ENCODE results near the gene TPST1.
"Not testable (repeated sequence)": the region's sequence is repeated elsewhere in the genome, so short reads cannot be mapped to it uniquely, and the experiment has no call there.

Gene TPST1

GRCh38 chr7:66204822-66205740 is at the start of gene TPST1:
Gene TPST1 (plus strand): TSS chr7:66205334. CDS start chr7:66240426, 35,092 bp downstream.
- Histone ChIP-seq H3K4me3 (peak within 1 kb of the TSS; percentile 93), H3K36me3 (ENCODE audit: insufficient read depth, low read length) (no peaks in the 10 kb centered on the region), H3K27ac (no peak within 1 kb of the TSS), H3K9ac (ENCODE audit: insufficient read length) (peak within 1 kb of the TSS; percentile 60), H3K9me3 (ENCODE audit: low read depth, low read length) (no peaks in the 10 kb centered on the region)
- TF ChIP-seq EZH2 (IDR thresholded peaks at IDR 0.05): no peak
- peak; percentile 79 for TF ChIP-seq POLR2AphosphoS5 (IDR thresholded peaks at IDR 0.05; ENCODE audit: borderline replicate concordance, low read depth, low read length)
- DNase-seq (ENCODE audit: low read depth, low spot score): no peak

DNA sequence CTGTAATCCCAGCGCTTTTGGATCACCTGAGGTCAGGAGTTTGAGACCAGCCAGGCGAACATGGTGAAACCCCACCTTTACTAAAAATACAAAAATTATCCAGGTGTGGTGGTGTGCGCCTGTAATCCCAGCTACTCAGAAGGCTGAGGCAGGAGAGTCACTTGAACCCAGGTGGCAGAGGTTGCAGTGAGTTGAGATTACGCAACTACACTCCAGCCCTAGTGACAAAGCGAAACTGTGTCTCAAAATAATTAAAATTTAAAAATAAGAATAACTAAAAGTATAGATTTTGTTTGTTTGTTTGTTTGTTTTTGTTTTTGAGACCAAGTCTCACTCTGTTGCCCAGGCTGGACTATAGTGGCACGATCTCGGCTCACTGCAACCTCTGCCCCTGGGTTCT is 49.1 kb upstream of the TPST1 start:
- H3K27ac ChIP-seq; DNase-seq (ENCODE audit: low read depth, low spot score); H3K9ac ChIP-seq (ENCODE audit: insufficient read length); H3K9me3 ChIP-seq (ENCODE audit: low read depth, low read length); H3K4me3 ChIP-seq: not testable (repeated sequence)
- H3K36me3 ChIP-seq (ENCODE audit: insufficient read depth, low read length): peaks cover 55% of the 10 kb centered on the region

DNA sequence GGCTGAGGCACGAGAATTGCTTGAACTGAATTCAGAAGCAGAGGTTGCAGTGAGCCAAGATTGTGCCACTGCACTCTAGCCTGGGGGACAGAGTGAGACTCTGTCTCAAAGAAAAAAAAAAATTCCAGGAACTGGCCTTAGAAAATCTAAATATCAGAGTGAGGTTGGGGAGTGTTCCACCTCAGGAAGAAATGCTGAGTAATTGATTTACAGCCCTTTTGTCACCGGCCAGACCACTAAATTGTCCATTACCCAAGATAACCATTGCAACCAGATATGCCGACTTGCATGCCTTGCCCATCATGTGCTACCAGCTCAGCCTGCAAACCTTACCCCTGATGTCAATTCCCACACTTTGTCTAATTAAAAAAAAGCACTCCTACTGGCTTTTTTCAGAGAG is 48.1 kb upstream of the TPST1 start:
- Histone ChIP-seq H3K9me3 (ENCODE audit: low read depth, low read length) (no peaks in the 10 kb centered on the region), H3K9ac (ENCODE audit: insufficient read length) (no peak overlapping the region), H3K36me3 (ENCODE audit: insufficient read depth, low read length) (peaks cover 51% of the 10 kb centered on the region), H3K4me3 (no peak overlapping the region), H3K27ac (no peak overlapping the region)
- TF ChIP-seq POLR2AphosphoS5 (IDR thresholded peaks at IDR 0.05; ENCODE audit: borderline replicate concordance, low read depth, low read length) (no peak), EZH2 (IDR thresholded peaks at IDR 0.05) (no peak), FOXP2 (optimal IDR thresholded peaks at IDR 0.05; ENCODE audit: control extremely low read depth, extremely low read length, insufficient read depth) (no peak)
- no peak for DNase-seq (ENCODE audit: low read depth, low spot score)

DNA sequence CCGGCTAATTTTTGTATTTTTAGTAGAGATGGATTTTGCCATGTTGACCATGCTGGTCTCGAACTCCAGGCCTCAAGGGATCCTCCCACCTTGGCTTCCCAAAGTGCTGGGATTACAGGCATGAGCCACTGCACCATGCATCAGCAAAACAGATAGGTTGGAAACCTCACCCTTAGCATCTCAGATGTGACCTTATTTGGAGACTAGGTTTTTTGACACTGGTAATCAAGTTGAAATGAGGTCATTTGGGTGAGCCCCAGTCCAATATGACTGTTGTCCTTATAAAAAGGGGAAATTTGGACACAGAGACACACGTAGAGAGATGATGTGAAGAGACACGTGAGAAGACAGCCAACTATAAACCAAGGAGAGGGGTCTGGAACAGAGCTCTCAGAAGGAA is 42.5 kb upstream of the TPST1 start:
- DNase-seq (ENCODE audit: low read depth, low spot score): no peak
- Histone ChIP-seq H3K9ac (ENCODE audit: insufficient read length) (no peak overlapping the region), H3K9me3 (ENCODE audit: low read depth, low read length) (no peaks in the 10 kb centered on the region), H3K27ac (no peak overlapping the region), H3K36me3 (ENCODE audit: insufficient read depth, low read length) (peaks cover 9% of the 10 kb centered on the region; the same call in 1 of the 2 replicates), H3K4me3 (no peak overlapping the region)
- TF ChIP-seq FOXP2 (optimal IDR thresholded peaks at IDR 0.05; ENCODE audit: control extremely low read depth, extremely low read length, insufficient read depth): no peak
- no peak for TF ChIP-seq POLR2AphosphoS5 (IDR thresholded peaks at IDR 0.05; ENCODE audit: borderline replicate concordance, low read depth, low read length)
- no peak for TF ChIP-seq EZH2 (IDR thresholded peaks at IDR 0.05)

DNA sequence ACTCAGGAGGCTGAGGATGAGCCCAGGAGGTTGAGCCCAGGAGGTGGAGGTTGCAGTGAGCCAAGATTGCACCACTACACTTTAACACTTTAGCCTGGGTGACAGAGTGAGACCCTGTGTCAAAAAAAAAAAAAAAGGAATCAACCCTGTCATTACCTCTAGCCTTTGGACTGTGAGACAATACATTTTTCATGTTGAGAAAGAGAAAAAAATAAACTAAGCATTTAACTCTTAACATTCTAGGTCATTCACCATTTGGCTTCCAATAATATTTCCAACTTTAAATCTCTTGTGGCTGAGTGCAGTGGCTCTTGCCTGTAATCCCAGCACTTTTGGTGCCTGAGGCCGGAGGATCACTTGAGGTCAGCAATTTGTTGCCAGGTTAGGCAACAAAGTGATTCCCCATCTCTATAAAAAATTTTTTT is 41.9 kb upstream of the TPST1 start:
- H3K9ac ChIP-seq (ENCODE audit: insufficient read length): no peak overlapping the region
- peaks cover 4% of the 10 kb centered on the region; the same call in 1 of the 2 replicates for H3K36me3 ChIP-seq (ENCODE audit: insufficient read depth, low read length)
- no peak overlapping the region for H3K4me3 ChIP-seq
- DNase-seq (ENCODE audit: low read depth, low spot score): no peak
- TF ChIP-seq FOXP2 (optimal IDR thresholded peaks at IDR 0.05; ENCODE audit: control extremely low read depth, extremely low read length, insufficient read depth): no peak
- no peak for TF ChIP-seq EZH2 (IDR thresholded peaks at IDR 0.05)
- TF ChIP-seq POLR2AphosphoS5 (IDR thresholded peaks at IDR 0.05; ENCODE audit: borderline replicate concordance, low read depth, low read length): no peak
- H3K27ac ChIP-seq: no peak overlapping the region
- H3K9me3 ChIP-seq (ENCODE audit: low read depth, low read length): no peaks in the 10 kb centered on the region

- no peaks in the 10 kb centered on the region for H3K9me3 ChIP-seq (ENCODE audit: low read depth, low read length)
- no peaks in the 10 kb centered on the region for H3K36me3 ChIP-seq (ENCODE audit: insufficient read depth, low read length)
- no peak overlapping the region for H3K27ac ChIP-seq
- TF ChIP-seq FOXP2 (optimal IDR thresholded peaks at IDR 0.05; ENCODE audit: control extremely low read depth, extremely low read length, insufficient read depth): no peak
- no peak overlapping the region for H3K4me3 ChIP-seq
- no peak for DNase-seq (ENCODE audit: low read depth, low spot score)
- no peak overlapping the region for H3K9ac ChIP-seq (ENCODE audit: insufficient read length)
These were observed 40.8 kb upstream of the TPST1 start for GRCh38 chr7:66164356-66164755.

DNA sequence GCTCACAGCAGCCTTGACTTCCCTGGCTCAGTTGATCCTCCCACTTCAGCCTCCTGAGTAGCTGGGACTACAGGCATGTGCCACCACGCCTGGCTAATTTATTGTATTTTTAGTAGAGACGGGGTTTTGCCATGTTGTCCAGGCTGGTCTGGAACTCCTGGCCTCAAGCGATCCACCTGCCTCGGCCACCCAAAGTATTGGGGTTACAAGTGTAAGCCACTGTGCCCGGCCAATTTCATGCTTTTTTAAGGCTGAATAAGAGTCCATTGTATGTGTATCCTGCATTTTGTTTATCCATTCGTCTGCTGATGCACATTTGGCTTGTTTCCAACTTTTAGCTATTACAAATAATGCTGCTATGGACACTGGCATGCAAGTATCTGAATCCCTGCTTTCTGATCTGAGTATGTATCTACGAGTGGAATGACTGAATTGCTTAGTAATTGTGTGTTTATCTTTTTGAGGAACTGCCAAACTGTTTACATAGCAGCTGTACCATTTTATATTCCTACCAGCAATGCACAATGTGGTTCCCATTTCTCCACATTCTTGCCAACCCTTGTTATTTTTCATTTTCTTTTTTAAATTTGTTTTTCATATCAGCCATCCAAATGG is 37.3 kb upstream of the TPST1 start:
- H3K27ac ChIP-seq: no peak overlapping the region
- DNase-seq (ENCODE audit: low read depth, low spot score): no peak
- no peak overlapping the region for H3K9ac ChIP-seq (ENCODE audit: insufficient read length)
- no peaks in the 10 kb centered on the region for H3K9me3 ChIP-seq (ENCODE audit: low read depth, low read length)
- no peak overlapping the region for H3K4me3 ChIP-seq
- no peak for TF ChIP-seq POLR2AphosphoS5 (IDR thresholded peaks at IDR 0.05; ENCODE audit: borderline replicate concordance, low read depth, low read length)
- no peak for TF ChIP-seq FOXP2 (optimal IDR thresholded peaks at IDR 0.05; ENCODE audit: control extremely low read depth, extremely low read length, insufficient read depth)
- no peak for TF ChIP-seq EZH2 (IDR thresholded peaks at IDR 0.05)
- H3K36me3 ChIP-seq (ENCODE audit: insufficient read depth, low read length): no peaks in the 10 kb centered on the region

- no peak overlapping the region for H3K9ac ChIP-seq (ENCODE audit: insufficient read length)
- TF ChIP-seq POLR2AphosphoS5 (IDR thresholded peaks at IDR 0.05; ENCODE audit: borderline replicate concordance, low read depth, low read length) (no peak), FOXP2 (optimal IDR thresholded peaks at IDR 0.05; ENCODE audit: control extremely low read depth, extremely low read length, insufficient read depth) (no peak), EZH2 (IDR thresholded peaks at IDR 0.05) (no peak)
- no peak overlapping the region for H3K27ac ChIP-seq
- H3K9me3 ChIP-seq (ENCODE audit: low read depth, low read length): no peaks in the 10 kb centered on the region
- H3K4me3 ChIP-seq: no peak overlapping the region
- H3K36me3 ChIP-seq (ENCODE audit: insufficient read depth, low read length): no peaks in the 10 kb centered on the region
- no peak for DNase-seq (ENCODE audit: low read depth, low spot score)
These were observed 35.5 kb upstream of the TPST1 start for GRCh38 chr7:66169616-66170015.

Measured in SK-N-MC (cell line).